ENCODE data around the gene HRAS. TPM values are rescaled to one million over a fixed set of nuclear protein-coding genes. Genes with fewer than 3 reads are reported as not detected.
A peak's percentile ranks its signal among the peaks of the same experiment; 100 is the strongest.

Gene HRAS
- total RNA-seq, 1 experiment from 2014 or later: 175 TPM

- Histone ChIP-seq H3K4me3 (ENCODE audit: low read depth in 2 of 2, low read length in 2 of 2) (no peak overlapping the region), H3K9me3 (ENCODE audit: control insufficient read depth, insufficient read depth, low read depth, low read length) (no peaks in the 10 kb centered on the region), H3K36me3 (ENCODE audit: control insufficient read depth, insufficient read depth, low read length) (no peaks in the 10 kb centered on the region; the same call in 1 of the 2 replicates), H3K27me3 (ENCODE audit: control insufficient read depth, insufficient read depth, low read length) (no peaks in the 10 kb centered on the region), H3K4me1 (ENCODE audit: control insufficient read depth, insufficient read depth, low read length) (peaks cover 30% of the 10 kb centered on the region), H3K27ac (ENCODE audit: low read length) (no peak overlapping the region)
- POLR2A ChIA-PET: no interaction called here
- ATAC-seq: no peak
- intact Hi-C loops (cut with micrococcal nuclease; ENCODE audit: unreplicated experiment) (no loop called here), in situ Hi-C loops (cut with HindIII; ENCODE audit: low pct_unique_long_range_greater_than_20kb, low sequenced_read_pairs) (no loop called here)
- no peak for DNase-seq (ENCODE audit: low read depth, low spot score)
- BruUV-seq (replicated peaks): TSS peak; percentile 66
- CTCF ChIA-PET: no interaction called here
- TF ChIP-seq TCF7L2 (IDR thresholded peaks at IDR 0.05; ENCODE audit: low read depth, low read length) (no peak), REST (IDR thresholded peaks at IDR 0.05; ENCODE audit: insufficient read depth in 1 of 2, low read depth in 2 of 2, low read length in 1 of 2) (no peak), SIN3A (IDR thresholded peaks at IDR 0.05; ENCODE audit: borderline replicate concordance, insufficient read depth, low read depth, low read length) (no peak), POLR2AphosphoS5 (IDR thresholded peaks at IDR 0.05; ENCODE audit: low read depth, low read length) (no peak), CTCF (IDR thresholded peaks at IDR 0.05) (no peak)
These were observed 3.2 kb upstream of the HRAS start for GRCh38 chr11:538431-539051.

- no peak for TF ChIP-seq POLR2AphosphoS5 (IDR thresholded peaks at IDR 0.05; ENCODE audit: low read depth, low read length)
- Histone ChIP-seq H3K27me3 (ENCODE audit: control insufficient read depth, insufficient read depth, low read length) (no peaks in the 10 kb centered on the region), H3K4me3 (ENCODE audit: low read depth in 2 of 2, low read length in 2 of 2) (peak overlapping the region; percentile 69 to 84), H3K36me3 (ENCODE audit: control insufficient read depth, insufficient read depth, low read length) (peaks cover 3% of the 10 kb centered on the region; the same call in 1 of the 2 replicates), H3K4me1 (ENCODE audit: control insufficient read depth, insufficient read depth, low read length) (peaks cover 31% of the 10 kb centered on the region), H3K9me3 (ENCODE audit: control insufficient read depth, insufficient read depth, low read depth, low read length) (no peaks in the 10 kb centered on the region), H3K27ac (ENCODE audit: low read length) (peak overlapping the region; percentile 79)
- in situ Hi-C loops (cut with HindIII; ENCODE audit: low pct_unique_long_range_greater_than_20kb, low sequenced_read_pairs) (no loop called here), intact Hi-C loops (cut with micrococcal nuclease; ENCODE audit: unreplicated experiment) (no loop called here)
- DNase-seq (ENCODE audit: low read depth, low spot score) (no peak), ATAC-seq (no peak)
- ChIA-PET CTCF (interaction anchor here (0.6 kb wide), 1 partner anchor 140 kb away, joined by 3 read pairs; no protein-coding TSS in a partner anchor), POLR2A (no interaction called here)
- no TSS peak for BruUV-seq (replicated peaks)
These were observed 2.5 kb upstream of the HRAS start for GRCh38 chr11:537622-538430.

All from Panc1 (cell line).